DOHH2 (cell line): Measurements from ENCODE around the gene PTPN4.

ENCODE experiments used
- H3F3A ChIP-seq: fragments of 200-600 bp; sonication (generic), shearing (Covaris generic); 2 replicates; pipeline ENCODE4 v1.6.0; 2016; ENCODE audit warnings: antibody characterized with exemption, mild to moderate bottlenecking; ENCODE audit not compliant: control insufficient read depth, insufficient read depth
- H3K27ac ChIP-seq: fragments of 200-600 bp; sonication (generic); 2 replicates; pipeline ENCODE4 v1.5.1; 2014; ENCODE audit warnings: low read depth, mild to moderate bottlenecking, low read length, moderate library complexity
- H3K27me3 ChIP-seq: fragments of 200-600 bp; sonication (generic); 2 replicates; pipeline ENCODE4 v1.6.1; 2014; ENCODE audit warnings: mild to moderate bottlenecking, low read length, mixed read lengths; ENCODE audit not compliant: control insufficient read depth
- H3K36me3 ChIP-seq: fragments of 200-600 bp; sonication (generic); 2 replicates; pipeline ENCODE4 v1.6.1; 2014; ENCODE audit warnings: mild to moderate bottlenecking, low read length, moderate library complexity, mixed read lengths; ENCODE audit not compliant: control insufficient read depth
- H3K4me1 ChIP-seq: fragments of 200-600 bp; sonication (generic); 2 replicates; pipeline ENCODE4 v1.6.1; 2014; ENCODE audit warnings: mild to moderate bottlenecking, low read length, mixed read lengths; ENCODE audit not compliant: control insufficient read depth
- H3K4me2 ChIP-seq: fragments of 200-600 bp; sonication (generic); 2 replicates; pipeline ENCODE4 v1.6.0; 2014; ENCODE audit warnings: mild to moderate bottlenecking, low read length, moderate library complexity
- H3K4me3 ChIP-seq: fragments of 200-600 bp; sonication (generic); 2 replicates; pipeline ENCODE4 v1.5.1; 2014; ENCODE audit warnings: mild to moderate bottlenecking, low read length, mixed read lengths
- H3K79me2 ChIP-seq: fragments of 200-600 bp; sonication (generic); 2 replicates; pipeline ENCODE4 v1.6.1; 2014; ENCODE audit warnings: mild to moderate bottlenecking, low read length, mixed read lengths; ENCODE audit not compliant: control insufficient read depth
- H3K9me2 ChIP-seq: fragments of 200-600 bp; sonication (generic); replicated peaks from 2 replicates; pipeline ENCODE4 v1.6.1; 2014; ENCODE audit warnings: mild to moderate bottlenecking, low read length, mixed read lengths; ENCODE audit not compliant: control insufficient read depth
- H3K9me3 ChIP-seq: fragments of 200-600 bp; sonication (generic); 2 replicates; pipeline ENCODE4 v1.6.1; 2014; ENCODE audit warnings: antibody characterized with exemption, low read length, mixed read lengths; ENCODE audit not compliant: control insufficient read depth, insufficient read depth
- H4K20me1 ChIP-seq: fragments of 200-600 bp; sonication (generic); 2 replicates; pipeline ENCODE4 v1.6.0; 2014; ENCODE audit warnings: low read depth, mild to moderate bottlenecking, antibody characterized with exemption, low read length, moderate library complexity; ENCODE audit not compliant: control insufficient read depth, insufficient read depth
- EZH2phosphoT487 ChIP-seq: fragments of 200-600 bp; sonication (generic); IDR thresholded peaks from 2 replicates; pipeline ENCODE4 v1.6.1; 2017; ENCODE audit warnings: borderline replicate concordance, mild to moderate bottlenecking, antibody characterized with exemption, low read length, moderate library complexity, mixed read lengths
- TF ChIP-seq, protein P1 (sequence below): fragments of 200-600 bp; sonication (generic); IDR thresholded peaks from one replicate; pipeline ENCODE4 v1.5.1; 2014; ENCODE audit warnings: antibody characterized with exemption, mild to moderate bottlenecking, low read depth, low read length; ENCODE audit not compliant: poor library complexity, severe bottlenecking

The PTPN4 gene

DNA sequence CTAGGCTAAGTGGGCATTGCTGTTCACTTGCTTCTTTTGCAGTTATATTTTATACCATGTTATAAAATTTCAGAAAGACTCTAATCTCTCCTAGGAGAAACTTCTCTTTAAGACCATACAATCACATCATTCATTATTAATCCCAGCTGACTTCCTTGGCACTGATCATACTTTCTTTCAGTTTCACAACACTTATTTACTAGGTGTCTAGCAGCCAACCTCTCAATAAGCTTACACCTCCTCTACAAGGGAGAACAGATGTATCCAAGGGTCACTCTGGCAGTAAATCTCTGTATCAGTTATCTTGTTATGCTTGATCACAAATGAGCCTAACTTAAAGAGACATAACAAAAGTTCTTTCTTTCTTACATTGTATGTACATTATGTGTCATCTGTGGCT is 183.3 kb downstream of the PTPN4 start:
- Histone ChIP-seq H3K4me2 (no peak overlapping the region), H3K9me3 (no peaks in the 10 kb centered on the region), H3K4me3 (no peak overlapping the region), H3K27ac (no peak overlapping the region), H3K9me2 (no peaks in the 10 kb centered on the region), H4K20me1 (no peaks in the 10 kb centered on the region), H3K79me2 (no peaks in the 10 kb centered on the region), H3K36me3 (no peaks in the 10 kb centered on the region; the same call in 1 of the 2 replicates), H3F3A (no peaks in the 10 kb centered on the region), H3K4me1 (peaks cover 10% of the 10 kb centered on the region), H3K27me3 (no peaks in the 10 kb centered on the region)
- TF ChIP-seq, protein P1, sequence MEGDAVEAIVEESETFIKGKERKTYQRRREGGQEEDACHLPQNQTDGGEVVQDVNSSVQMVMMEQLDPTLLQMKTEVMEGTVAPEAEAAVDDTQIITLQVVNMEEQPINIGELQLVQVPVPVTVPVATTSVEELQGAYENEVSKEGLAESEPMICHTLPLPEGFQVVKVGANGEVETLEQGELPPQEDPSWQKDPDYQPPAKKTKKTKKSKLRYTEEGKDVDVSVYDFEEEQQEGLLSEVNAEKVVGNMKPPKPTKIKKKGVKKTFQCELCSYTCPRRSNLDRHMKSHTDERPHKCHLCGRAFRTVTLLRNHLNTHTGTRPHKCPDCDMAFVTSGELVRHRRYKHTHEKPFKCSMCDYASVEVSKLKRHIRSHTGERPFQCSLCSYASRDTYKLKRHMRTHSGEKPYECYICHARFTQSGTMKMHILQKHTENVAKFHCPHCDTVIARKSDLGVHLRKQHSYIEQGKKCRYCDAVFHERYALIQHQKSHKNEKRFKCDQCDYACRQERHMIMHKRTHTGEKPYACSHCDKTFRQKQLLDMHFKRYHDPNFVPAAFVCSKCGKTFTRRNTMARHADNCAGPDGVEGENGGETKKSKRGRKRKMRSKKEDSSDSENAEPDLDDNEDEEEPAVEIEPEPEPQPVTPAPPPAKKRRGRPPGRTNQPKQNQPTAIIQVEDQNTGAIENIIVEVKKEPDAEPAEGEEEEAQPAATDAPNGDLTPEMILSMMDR: no peak
- no peak for TF ChIP-seq EZH2phosphoT487

DNA sequence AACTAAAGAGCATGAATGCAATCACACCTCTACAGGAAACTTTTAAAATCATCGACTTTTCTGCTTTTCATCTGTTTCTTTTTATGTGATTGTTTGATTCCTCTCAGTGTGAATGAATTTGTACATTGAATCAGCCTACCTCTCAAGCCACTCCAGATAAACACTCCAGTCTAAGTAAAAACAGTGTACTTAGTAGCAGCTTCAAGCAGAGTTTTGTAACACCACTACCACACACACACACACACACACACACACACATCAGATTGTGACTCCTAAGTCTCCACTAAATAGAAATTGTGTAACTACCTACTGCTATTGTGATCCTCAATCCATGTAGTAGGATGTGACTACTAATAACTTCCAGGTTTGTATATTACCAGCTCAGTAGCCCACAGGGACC is 187.8 kb downstream of the PTPN4 start:
- no peak for TF ChIP-seq EZH2phosphoT487
- TF ChIP-seq, protein P1: no peak
- Histone ChIP-seq H4K20me1 (no peaks in the 10 kb centered on the region), H3K9me2 (no peaks in the 10 kb centered on the region), H3K4me3 (no peak overlapping the region), H3K27me3 (no peaks in the 10 kb centered on the region), H3K36me3 (no peaks in the 10 kb centered on the region; the same call in 1 of the 2 replicates), H3K4me1 (peaks cover 4% of the 10 kb centered on the region), H3K4me2 (no peak overlapping the region), H3F3A (no peaks in the 10 kb centered on the region), H3K79me2 (no peaks in the 10 kb centered on the region), H3K27ac (no peak overlapping the region), H3K9me3 (no peaks in the 10 kb centered on the region)

- no peak overlapping the region for H3K4me3 ChIP-seq
- no peaks in the 10 kb centered on the region for H4K20me1 ChIP-seq
- no peaks in the 10 kb centered on the region for H3F3A ChIP-seq
- no peak overlapping the region for H3K27ac ChIP-seq
- peaks cover 12% of the 10 kb centered on the region; the same call in 1 of the 2 replicates for H3K36me3 ChIP-seq
- H3K4me1 ChIP-seq: no peaks in the 10 kb centered on the region
- H3K4me2 ChIP-seq: no peak overlapping the region
- no peaks in the 10 kb centered on the region for H3K79me2 ChIP-seq
- no peaks in the 10 kb centered on the region for H3K9me3 ChIP-seq
- TF ChIP-seq, protein P1: no peak
- TF ChIP-seq EZH2phosphoT487: no peak
- H3K27me3 ChIP-seq: no peaks in the 10 kb centered on the region
- no peaks in the 10 kb centered on the region for H3K9me2 ChIP-seq
These were observed 191.2 kb downstream of the PTPN4 start for GRCh38 chr2:119950966-119951365.
